Gastroesophageal sphincter (tissue), 3 donors: Measurements from ENCODE around the gene ABCG5.

Experiments used
- CTCF ChIP-seq, 4 experiments: fragments of 200-600 bp in 2 of 4; fragments of 450-650 bp in 2 of 4; sonication (generic) in 1 of 4; IDR thresholded peaks; one replicate each; pipeline ENCODE4 v1.5.1; 2017 to 2019; ENCODE audit warnings: antibody characterized with exemption in 4 of 4, mild to moderate bottlenecking in 2 of 4, moderate library complexity in 2 of 4
- POLR2AphosphoS5 ChIP-seq: sonication (generic); formaldehyde crosslinking; IDR thresholded peaks from one replicate; pipeline ENCODE4 v1.6.1; 2017; ENCODE audit warnings: antibody characterized with exemption

- no peak for TF ChIP-seq CTCF (IDR thresholded peaks at IDR 0.05)
- TF ChIP-seq POLR2AphosphoS5, result no peak
Observed at GRCh38 chr2:43848214-43848613, 9.6 kb upstream of the ABCG5 start.
